GM18502 (cell line): ENCODE results near the gene MGAT5B.

Experiments
- ATAC-seq: cut with Tn5 transposase; IDR thresholded peaks from one replicate; pipeline ENCODE4 v1.9.1; 2021; ENCODE audit warnings: mild to moderate bottlenecking; ENCODE audit not compliant: unreplicated experiment, poor library complexity

Gene MGAT5B

DNA sequence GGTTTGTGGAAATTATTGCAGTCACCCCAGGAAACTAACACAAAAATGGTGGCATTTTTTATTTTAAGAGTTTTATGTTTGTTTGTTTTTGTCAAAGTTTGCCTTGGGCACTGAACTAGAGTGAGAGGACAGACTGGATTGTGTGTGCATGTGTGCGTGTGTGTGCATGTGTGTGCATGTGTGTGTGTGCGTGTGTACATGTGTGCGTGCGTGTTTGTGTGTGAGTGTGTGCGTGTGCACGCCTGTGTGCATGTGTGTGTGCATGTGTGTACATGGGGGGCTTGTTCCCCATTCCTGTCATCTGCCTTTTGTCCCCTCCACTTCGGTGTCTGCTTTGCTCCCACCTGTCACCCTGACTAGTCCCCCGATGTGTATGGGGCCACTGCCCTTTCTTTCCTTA is 32.5 kb downstream of the MGAT5B start:
- no peak for ATAC-seq

DNA sequence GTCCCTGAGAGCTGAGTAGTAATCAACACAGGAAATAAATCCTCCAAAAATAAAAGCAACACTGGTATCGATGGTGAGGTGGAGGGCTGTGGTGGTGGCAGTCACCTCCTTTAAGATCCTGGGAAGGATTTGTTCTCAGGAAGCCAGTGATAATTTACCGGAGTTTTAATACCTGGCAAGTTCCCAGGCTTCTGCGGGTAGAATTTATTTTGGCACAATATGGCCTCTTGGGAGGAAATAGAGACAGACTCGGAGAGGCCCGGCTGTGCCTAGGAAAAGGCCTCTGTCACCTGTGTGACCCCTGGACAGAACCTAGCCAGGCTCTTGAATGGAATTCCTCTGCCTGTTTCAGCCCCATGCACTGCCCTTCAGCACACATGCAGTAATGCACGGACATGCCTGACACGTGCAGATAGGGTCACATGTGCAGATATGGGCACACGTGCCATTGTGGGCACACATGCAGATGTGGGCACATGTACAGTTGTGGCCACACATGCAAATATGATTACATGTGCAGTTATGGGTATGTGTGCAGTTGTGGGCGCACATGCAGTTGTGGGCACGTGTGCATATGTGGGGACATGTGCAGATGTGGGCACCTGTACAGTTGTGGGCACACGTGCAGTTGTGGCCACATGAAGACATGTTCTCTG is 33.5 kb downstream of the MGAT5B start:
- ATAC-seq: no peak

- no peak for ATAC-seq
Observed at GRCh38 chr17:76902476-76902875, 34.3 kb downstream of the MGAT5B start.

- ATAC-seq: no peak
Observed at GRCh38 chr17:76903631-76904030, 35.4 kb downstream of the MGAT5B start.

GRCh38 chr17:76904116-76904515 is 35.9 kb downstream of the MGAT5B start:
- ATAC-seq: no peak

DNA sequence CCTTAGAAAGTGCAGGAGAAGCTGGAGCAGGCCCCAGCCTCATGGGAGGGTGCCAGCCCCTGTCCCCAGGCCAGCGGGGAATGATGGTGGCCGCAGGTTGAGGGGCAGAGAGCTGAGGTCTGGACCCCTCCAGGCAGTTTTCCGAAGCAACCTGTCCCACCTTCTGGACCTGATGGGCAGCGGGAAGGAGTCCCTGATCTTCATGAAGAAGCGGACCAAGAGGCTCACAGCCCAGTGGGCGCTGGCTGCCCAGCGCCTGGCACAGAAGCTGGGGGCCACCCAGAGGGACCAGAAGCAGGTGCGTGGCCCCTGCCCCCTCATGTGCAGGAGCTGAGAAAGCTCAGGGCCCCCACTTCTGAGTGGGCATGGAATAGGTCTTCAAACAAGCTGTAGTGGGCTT is 36.8 kb downstream of the MGAT5B start:
- no peak for ATAC-seq

- no peak for ATAC-seq
Observed at GRCh38 chr17:76905836-76906235, 37.6 kb downstream of the MGAT5B start.

- no peak for ATAC-seq
Observed at GRCh38 chr17:76906463-76906862, 38.3 kb downstream of the MGAT5B start.

DNA sequence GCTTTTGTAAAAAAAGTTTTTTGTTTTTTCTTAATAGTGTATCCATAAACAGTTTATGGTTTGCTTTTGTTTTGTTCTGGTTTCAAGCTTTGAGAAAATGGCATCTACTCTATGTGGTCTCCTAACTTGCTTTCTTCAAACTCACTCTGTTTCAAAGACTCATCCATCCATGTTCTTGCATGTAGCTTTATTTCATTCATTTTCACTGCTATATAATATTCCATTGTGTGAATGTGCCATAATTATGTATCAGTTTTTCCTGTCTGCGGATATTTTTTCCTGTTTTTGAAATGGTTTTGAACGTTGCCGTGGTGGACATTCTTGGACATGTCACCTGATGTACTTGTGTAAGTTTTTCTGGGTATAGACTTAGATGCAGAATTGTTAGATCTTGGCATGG is 39.1 kb downstream of the MGAT5B start:
- ATAC-seq: no peak

GRCh38 chr17:76909971-76910760 is 42.0 kb downstream of the MGAT5B start:
- ATAC-seq: no peak

GRCh38 chr17:76911299-76912017 is 43.3 kb downstream of the MGAT5B start:
- no peak for ATAC-seq

DNA sequence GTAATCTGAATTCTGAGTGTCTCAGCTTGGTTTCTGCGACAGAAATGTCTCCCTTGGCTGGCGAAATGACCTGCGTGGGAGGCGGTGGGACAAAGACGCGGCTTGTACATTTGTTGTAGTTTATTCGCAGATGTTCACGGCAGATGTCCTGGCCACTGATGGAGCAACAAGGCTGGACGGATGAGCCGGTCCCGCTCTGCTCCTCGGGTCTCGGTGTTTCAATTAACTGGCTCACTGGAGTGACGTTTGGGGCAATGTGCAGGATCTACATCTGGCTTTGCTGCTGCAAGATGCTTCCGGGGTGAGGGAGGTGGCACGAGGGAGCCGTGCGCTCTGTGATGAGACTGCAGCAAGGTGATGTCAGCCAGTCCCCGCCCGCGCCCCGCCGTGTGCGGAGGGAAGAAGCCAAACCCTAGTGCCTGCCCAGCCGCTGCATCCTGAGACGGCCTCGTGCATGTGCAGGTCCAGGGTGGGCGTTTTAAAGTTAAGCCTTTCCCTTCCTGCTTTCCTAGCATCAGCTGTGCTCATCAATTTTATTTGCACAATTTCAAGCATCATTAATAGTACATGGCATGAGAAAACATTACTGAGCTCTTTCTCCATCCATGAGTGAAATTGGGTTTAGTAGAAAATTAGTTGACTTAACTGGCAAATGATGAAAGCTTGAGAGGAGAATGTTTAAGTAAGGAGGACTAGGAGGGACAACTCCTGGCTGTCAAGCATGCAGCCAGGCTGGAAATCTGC is 44.4 kb downstream of the MGAT5B start:
- no peak for ATAC-seq

- ATAC-seq: no peak
Observed at GRCh38 chr17:76914937-76915336, 46.7 kb downstream of the MGAT5B start.

GRCh38 chr17:76915840-76916510 is 47.8 kb downstream of the MGAT5B start:
- ATAC-seq: no peak

DNA sequence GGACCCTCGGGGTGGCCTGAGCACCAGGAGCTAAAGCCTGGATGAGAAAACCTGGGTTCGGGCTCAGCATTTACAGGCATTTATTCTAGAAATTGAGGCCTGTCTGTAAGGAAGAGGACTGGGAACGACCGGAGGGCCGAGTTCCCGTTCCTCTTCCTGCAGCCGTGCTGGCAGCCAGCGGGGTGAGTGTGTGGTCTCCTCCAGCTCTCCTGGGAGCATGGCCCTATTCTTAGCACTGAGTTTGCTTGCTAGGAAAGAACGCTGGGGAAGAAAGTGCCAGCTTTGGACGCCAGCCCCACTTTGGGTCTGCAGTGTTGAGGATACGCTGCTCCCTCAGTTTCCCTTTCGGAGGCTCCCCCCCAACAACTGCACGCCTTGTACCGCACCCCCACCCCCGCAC is 49.6 kb downstream of the MGAT5B start:
- ATAC-seq: no peak

DNA sequence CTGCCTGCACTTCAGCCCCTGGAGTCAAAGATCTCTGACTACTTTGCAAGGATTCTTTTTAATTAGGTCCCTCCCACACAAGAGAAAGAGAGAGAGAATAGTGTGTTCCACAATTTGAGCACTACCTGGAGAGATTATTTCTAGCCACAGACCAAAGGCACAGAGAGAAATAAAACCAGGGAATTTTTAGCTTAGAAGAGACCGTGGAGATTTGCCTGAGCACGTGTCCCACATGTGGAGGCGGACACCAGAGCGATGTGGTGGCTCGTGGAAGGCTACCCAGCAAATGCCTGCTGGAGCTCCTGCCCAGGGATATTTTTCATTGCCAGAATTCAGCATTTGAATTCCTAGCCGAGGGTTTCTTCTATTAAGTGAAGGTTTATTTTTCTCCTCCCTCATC is 50.6 kb downstream of the MGAT5B start:
- ATAC-seq: no peak

DNA sequence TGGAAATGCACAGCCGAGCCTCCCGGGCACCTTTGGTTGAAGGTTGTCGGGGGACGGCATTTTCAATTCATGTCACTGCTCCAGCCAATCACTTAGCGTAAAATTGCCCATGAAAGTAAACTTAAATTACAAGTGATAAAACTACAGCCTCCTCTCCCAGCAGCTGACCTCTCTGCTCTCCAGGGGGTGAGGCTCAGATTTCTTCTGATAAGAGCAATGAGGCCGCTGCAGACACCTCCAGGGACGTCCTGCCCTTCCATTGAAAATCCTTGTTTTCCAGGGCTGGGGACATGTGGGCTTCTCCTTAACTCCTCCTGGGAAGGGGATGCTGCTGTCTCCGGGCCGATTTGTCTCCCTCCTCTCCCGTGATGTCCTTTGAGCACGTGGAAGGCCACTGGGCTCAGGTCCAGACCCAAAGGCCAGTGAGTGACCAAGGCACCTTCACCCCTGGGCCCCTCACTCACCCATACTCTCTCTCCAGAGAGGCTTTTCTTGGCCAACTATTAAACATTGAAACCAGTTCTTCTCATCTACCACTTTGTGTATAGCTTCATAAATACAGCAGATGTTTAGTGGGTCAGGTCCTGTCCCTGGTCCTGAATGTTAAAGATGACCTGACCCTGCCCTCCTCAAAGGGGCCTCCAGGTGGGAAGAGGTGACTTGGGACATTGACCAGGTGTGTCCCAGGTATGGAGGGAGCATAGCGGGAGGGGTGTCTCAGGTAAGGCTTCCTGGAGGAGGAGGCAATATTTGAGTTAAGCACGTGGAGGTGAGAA is 52.3 kb downstream of the MGAT5B start:
- ATAC-seq: no peak

- ATAC-seq: no peak
Observed at GRCh38 chr17:76921340-76922036, 53.3 kb downstream of the MGAT5B start.

GRCh38 chr17:76922084-76922483 is 53.9 kb downstream of the MGAT5B start:
- ATAC-seq: no peak
